Neuron (in vitro differentiated cells): ENCODE measurements around the gene NFS1.
"Not testable (repeated sequence)": the region's sequence is repeated elsewhere in the genome, so short reads cannot be mapped to it uniquely, and the experiment has no call there.

Experiments
- H2AFZ ChIP-seq: one replicate; pipeline ENCODE4 v1.6.1; 2013; ENCODE audit warnings: low read depth, mild to moderate bottlenecking, inconsistent platforms, low read length, moderate library complexity
- H3K27me3 ChIP-seq: one replicate; pipeline ENCODE4 v1.6.1; 2013; ENCODE audit warnings: low read length; ENCODE audit not compliant: insufficient read depth
- H3K36me3 ChIP-seq: one replicate; pipeline ENCODE4 v1.6.1; 2013; ENCODE audit warnings: low read length; ENCODE audit not compliant: insufficient read depth
- H3K4me1 ChIP-seq: one replicate; pipeline ENCODE4 v1.6.1; 2013; ENCODE audit warnings: low read length; ENCODE audit not compliant: insufficient read depth
- H3K4me3 ChIP-seq: 2 replicates; pipeline ENCODE4 v1.5.1; 2013; ENCODE audit warnings: mild to moderate bottlenecking, low read length, moderate library complexity
- H3K9me3 ChIP-seq: one replicate; pipeline ENCODE4 v1.6.1; 2013; ENCODE audit warnings: low read length

NFS1 gene

GRCh38 chr20:35734374-35734773, 35.2 kb upstream of the NFS1 start:
- no peaks in the 10 kb centered on the region for H3K9me3 ChIP-seq
- H2AFZ ChIP-seq: no peak overlapping the region
- no peak overlapping the region for H3K4me3 ChIP-seq

DNA sequence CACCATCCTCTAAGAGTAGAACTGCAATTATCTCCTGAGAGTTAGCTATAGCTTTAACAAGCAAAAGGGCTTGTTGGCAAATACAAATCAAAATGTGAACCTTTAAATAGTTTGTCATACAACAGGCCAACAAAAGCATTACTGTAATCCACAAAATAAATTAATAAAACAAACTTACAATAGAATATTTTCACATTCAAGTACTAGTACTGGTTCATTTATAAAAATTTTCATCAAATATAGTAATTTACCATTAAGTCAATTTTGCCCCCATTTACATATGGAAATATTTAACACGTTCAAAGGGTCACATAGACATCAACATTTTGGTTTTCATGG, 33.5 kb upstream of the NFS1 start:
- no peaks in the 10 kb centered on the region for H3K27me3 ChIP-seq
- peaks cover 3% of the 10 kb centered on the region for H3K4me1 ChIP-seq
- no peak overlapping the region for H2AFZ ChIP-seq
- no peak overlapping the region for H3K4me3 ChIP-seq
- H3K36me3 ChIP-seq: peaks cover 98% of the 10 kb centered on the region
- no peaks in the 10 kb centered on the region for H3K9me3 ChIP-seq

More at GRCh38 chr20:35734374-35734773, 35.2 kb upstream of the NFS1 start:
- Histone ChIP-seq H3K4me1 (peaks cover 5% of the 10 kb centered on the region), H3K27me3 (no peaks in the 10 kb centered on the region), H3K36me3 (peaks cover 97% of the 10 kb centered on the region)

DNA sequence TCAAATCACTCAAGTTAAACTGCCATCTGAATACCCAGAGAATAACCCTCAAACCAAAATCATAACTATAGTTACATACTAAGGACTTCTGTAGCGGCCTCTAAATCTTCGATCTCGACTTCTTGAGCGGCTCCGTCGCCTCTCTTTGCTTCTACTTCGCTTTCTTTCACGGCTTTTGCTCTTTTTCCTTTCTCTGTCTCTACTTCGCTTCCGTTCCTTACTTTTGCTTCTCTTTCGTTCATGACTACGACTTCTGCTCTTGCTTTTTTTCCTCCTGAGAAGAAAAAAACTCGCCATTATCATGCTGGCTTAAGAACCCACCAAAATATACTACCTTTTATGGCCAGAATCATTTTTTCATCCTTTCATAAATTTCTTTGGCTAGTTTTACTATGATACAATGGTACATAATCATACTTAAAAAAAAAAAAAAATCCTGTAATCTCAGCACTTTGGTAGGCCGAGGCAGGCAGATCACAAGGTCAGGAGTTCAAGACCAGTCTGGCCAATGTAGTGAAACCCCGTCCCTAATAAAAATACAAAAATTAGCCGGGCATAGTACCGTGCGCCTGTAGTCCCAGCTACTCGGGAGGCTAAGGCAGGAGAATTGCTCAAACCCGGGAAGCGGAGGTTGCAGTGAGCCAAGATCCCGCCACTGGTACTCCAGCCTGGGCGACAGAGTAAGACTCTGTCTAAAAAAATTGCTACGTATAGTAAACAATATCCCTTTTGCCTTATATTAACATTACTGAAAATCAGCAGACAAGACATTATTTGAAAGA, 32.9 kb upstream of the NFS1 start:
- H3K4me3 ChIP-seq: no peak overlapping the region
- H2AFZ ChIP-seq: no peak overlapping the region
- H3K27me3 ChIP-seq: no peaks in the 10 kb centered on the region
- no peaks in the 10 kb centered on the region for H3K9me3 ChIP-seq
- H3K4me1 ChIP-seq: peaks cover 3% of the 10 kb centered on the region
- H3K36me3 ChIP-seq: peaks cover 98% of the 10 kb centered on the region

- no peaks in the 10 kb centered on the region for H3K9me3 ChIP-seq
- peaks cover 98% of the 10 kb centered on the region for H3K36me3 ChIP-seq
- H2AFZ ChIP-seq: no peak overlapping the region
- H3K4me1 ChIP-seq: peaks cover 3% of the 10 kb centered on the region
- H3K4me3 ChIP-seq: no peak overlapping the region
- H3K27me3 ChIP-seq: no peaks in the 10 kb centered on the region
These were observed 32.3 kb upstream of the NFS1 start for GRCh38 chr20:35731469-35731788.

GRCh38 chr20:35730583-35731468, 31.7 kb upstream of the NFS1 start:
- Histone ChIP-seq H3K9me3 (no peaks in the 10 kb centered on the region), H3K27me3 (no peaks in the 10 kb centered on the region), H3K4me3 (no peak overlapping the region), H2AFZ (no peak overlapping the region), H3K36me3 (peaks cover 97% of the 10 kb centered on the region), H3K4me1 (peaks cover 3% of the 10 kb centered on the region)

GRCh38 chr20:35729836-35730582, 30.9 kb upstream of the NFS1 start:
- Histone ChIP-seq H3K9me3 (no peaks in the 10 kb centered on the region), H3K4me1 (peaks cover 3% of the 10 kb centered on the region), H2AFZ (no peak overlapping the region), H3K27me3 (no peaks in the 10 kb centered on the region), H3K36me3 (peaks cover 97% of the 10 kb centered on the region), H3K4me3 (no peak overlapping the region)

- H2AFZ ChIP-seq: no peak overlapping the region
- H3K4me3 ChIP-seq: no peak overlapping the region
- H3K27me3 ChIP-seq: no peaks in the 10 kb centered on the region
- H3K9me3 ChIP-seq: no peaks in the 10 kb centered on the region
- no peaks in the 10 kb centered on the region for H3K4me1 ChIP-seq
- peaks cover 97% of the 10 kb centered on the region for H3K36me3 ChIP-seq
These were observed 30.2 kb upstream of the NFS1 start for GRCh38 chr20:35729283-35729807.

DNA sequence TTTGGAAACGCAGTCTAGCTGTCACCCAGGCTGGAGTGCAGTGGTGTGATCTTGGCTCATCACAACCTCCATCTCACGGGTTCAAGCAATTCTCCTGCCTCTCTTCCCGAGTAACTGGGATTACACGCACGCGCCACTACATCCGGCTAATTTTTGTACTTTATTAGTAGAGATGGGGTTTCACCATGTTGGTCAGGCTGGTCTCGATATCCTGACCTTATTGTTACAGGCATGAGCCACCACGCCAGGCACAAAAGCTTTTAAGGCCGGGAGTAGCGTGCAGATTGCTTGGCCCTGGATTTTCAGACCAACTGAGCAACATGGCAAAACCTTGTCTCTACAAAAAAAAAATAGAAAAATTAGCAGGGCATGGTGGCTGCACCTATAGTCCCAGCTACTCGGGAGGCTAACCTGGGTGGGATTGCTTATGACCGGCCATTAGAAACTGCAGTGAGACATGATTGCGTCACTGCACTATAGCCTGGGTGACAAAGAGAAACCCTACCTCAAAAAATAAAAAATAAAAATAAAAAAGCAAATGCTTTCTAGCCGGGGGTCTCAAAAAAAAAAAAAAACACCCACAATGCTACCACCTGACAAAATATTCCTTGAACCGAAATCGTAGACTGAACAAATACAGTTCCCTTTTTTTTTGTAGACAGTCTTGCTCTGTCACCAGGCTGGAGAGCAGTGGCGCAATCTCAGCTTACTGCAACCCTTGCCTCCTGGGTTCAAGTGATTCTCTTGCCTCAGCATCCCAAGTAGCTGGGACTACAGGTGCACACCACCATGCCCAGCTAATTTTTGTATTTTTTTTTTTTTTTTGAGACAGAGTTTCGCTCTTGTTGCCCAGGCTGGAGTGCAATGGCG, 27.9 kb upstream of the NFS1 start:
- no peak overlapping the region for H3K4me3 ChIP-seq
- H3K9me3 ChIP-seq: no peaks in the 10 kb centered on the region
- peaks cover 92% of the 10 kb centered on the region for H3K36me3 ChIP-seq
- H2AFZ ChIP-seq: no peak overlapping the region
- H3K27me3 ChIP-seq: no peaks in the 10 kb centered on the region
- no peaks in the 10 kb centered on the region for H3K4me1 ChIP-seq

GRCh38 chr20:35724321-35725230, 25.4 kb upstream of the NFS1 start:
- H3K4me3 ChIP-seq: no peak overlapping the region
- H3K9me3 ChIP-seq: no peaks in the 10 kb centered on the region
- no peaks in the 10 kb centered on the region for H3K4me1 ChIP-seq
- no peak overlapping the region for H2AFZ ChIP-seq
- H3K36me3 ChIP-seq: peaks cover 92% of the 10 kb centered on the region
- no peaks in the 10 kb centered on the region for H3K27me3 ChIP-seq

GRCh38 chr20:35723652-35724320, 24.6 kb upstream of the NFS1 start:
- H3K4me3 ChIP-seq, H3K27me3 ChIP-seq, H3K9me3 ChIP-seq, H2AFZ ChIP-seq, H3K4me1 ChIP-seq: not testable (repeated sequence)
- peaks cover 92% of the 10 kb centered on the region for H3K36me3 ChIP-seq

GRCh38 chr20:35723275-35723639, 24.1 kb upstream of the NFS1 start:
- not testable (repeated sequence) for H3K27me3 ChIP-seq, H3K9me3 ChIP-seq, H2AFZ ChIP-seq, H3K4me3 ChIP-seq, H3K4me1 ChIP-seq
- H3K36me3 ChIP-seq: peaks cover 90% of the 10 kb centered on the region
